DOHH2 (cell line): ENCODE measurements around the gene TFDP1.

Experiments
- H3F3A ChIP-seq: fragments of 200-600 bp; sonication (generic), shearing (Covaris generic); 2 replicates; pipeline ENCODE4 v1.6.0; 2016; ENCODE audit warnings: antibody characterized with exemption, mild to moderate bottlenecking; ENCODE audit not compliant: control insufficient read depth, insufficient read depth
- H3K27ac ChIP-seq: fragments of 200-600 bp; sonication (generic); 2 replicates; pipeline ENCODE4 v1.5.1; 2014; ENCODE audit warnings: low read depth, mild to moderate bottlenecking, low read length, moderate library complexity
- H3K27me3 ChIP-seq: fragments of 200-600 bp; sonication (generic); 2 replicates; pipeline ENCODE4 v1.6.1; 2014; ENCODE audit warnings: mild to moderate bottlenecking, low read length, mixed read lengths; ENCODE audit not compliant: control insufficient read depth
- H3K36me3 ChIP-seq: fragments of 200-600 bp; sonication (generic); 2 replicates; pipeline ENCODE4 v1.6.1; 2014; ENCODE audit warnings: mild to moderate bottlenecking, low read length, moderate library complexity, mixed read lengths; ENCODE audit not compliant: control insufficient read depth
- H3K4me1 ChIP-seq: fragments of 200-600 bp; sonication (generic); 2 replicates; pipeline ENCODE4 v1.6.1; 2014; ENCODE audit warnings: mild to moderate bottlenecking, low read length, mixed read lengths; ENCODE audit not compliant: control insufficient read depth
- H3K4me2 ChIP-seq: fragments of 200-600 bp; sonication (generic); 2 replicates; pipeline ENCODE4 v1.6.0; 2014; ENCODE audit warnings: mild to moderate bottlenecking, low read length, moderate library complexity
- H3K4me3 ChIP-seq: fragments of 200-600 bp; sonication (generic); 2 replicates; pipeline ENCODE4 v1.5.1; 2014; ENCODE audit warnings: mild to moderate bottlenecking, low read length, mixed read lengths
- H3K79me2 ChIP-seq: fragments of 200-600 bp; sonication (generic); 2 replicates; pipeline ENCODE4 v1.6.1; 2014; ENCODE audit warnings: mild to moderate bottlenecking, low read length, mixed read lengths; ENCODE audit not compliant: control insufficient read depth
- H3K9me2 ChIP-seq: fragments of 200-600 bp; sonication (generic); replicated peaks from 2 replicates; pipeline ENCODE4 v1.6.1; 2014; ENCODE audit warnings: mild to moderate bottlenecking, low read length, mixed read lengths; ENCODE audit not compliant: control insufficient read depth
- H3K9me3 ChIP-seq: fragments of 200-600 bp; sonication (generic); 2 replicates; pipeline ENCODE4 v1.6.1; 2014; ENCODE audit warnings: antibody characterized with exemption, low read length, mixed read lengths; ENCODE audit not compliant: control insufficient read depth, insufficient read depth
- H4K20me1 ChIP-seq: fragments of 200-600 bp; sonication (generic); 2 replicates; pipeline ENCODE4 v1.6.0; 2014; ENCODE audit warnings: low read depth, mild to moderate bottlenecking, antibody characterized with exemption, low read length, moderate library complexity; ENCODE audit not compliant: control insufficient read depth, insufficient read depth
- CTCF ChIP-seq: fragments of 200-600 bp; sonication (generic); IDR thresholded peaks from one replicate; pipeline ENCODE4 v1.5.1; 2014; ENCODE audit warnings: antibody characterized with exemption, mild to moderate bottlenecking, low read depth, low read length; ENCODE audit not compliant: poor library complexity, severe bottlenecking
- EZH2phosphoT487 ChIP-seq: fragments of 200-600 bp; sonication (generic); IDR thresholded peaks from 2 replicates; pipeline ENCODE4 v1.6.1; 2017; ENCODE audit warnings: borderline replicate concordance, mild to moderate bottlenecking, antibody characterized with exemption, low read length, moderate library complexity, mixed read lengths

Gene TFDP1

DNA sequence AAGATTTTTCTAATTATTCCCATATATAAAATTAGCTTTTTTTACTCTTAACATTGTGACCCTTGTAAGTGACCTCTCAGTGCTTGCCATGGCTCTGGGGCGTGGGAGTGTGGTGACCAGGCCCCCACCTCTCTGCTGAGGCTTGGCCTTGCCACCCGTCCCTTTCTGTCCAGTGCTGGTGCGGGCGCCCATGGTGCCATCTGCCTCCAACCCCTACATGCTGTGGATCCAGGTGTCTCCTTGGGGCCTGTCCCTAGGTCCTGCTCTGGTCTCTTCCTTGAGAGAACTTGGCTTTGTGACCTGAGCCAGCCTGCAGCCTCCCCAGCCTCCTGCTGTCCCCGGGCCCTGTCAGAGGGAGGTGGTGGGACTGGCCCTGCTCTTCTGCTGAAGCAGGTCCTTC lies 27.4 kb downstream of the TFDP1 start:
- Histone ChIP-seq H3K4me1 (no peaks in the 10 kb centered on the region), H3K4me2 (no peak overlapping the region), H3K27me3 (no peaks in the 10 kb centered on the region), H3K4me3 (no peak overlapping the region), H4K20me1 (peaks cover 34% of the 10 kb centered on the region), H3K79me2 (peaks cover 100% of the 10 kb centered on the region), H3K9me2 (no peaks in the 10 kb centered on the region), H3K36me3 (peaks cover 100% of the 10 kb centered on the region), H3K27ac (no peak overlapping the region), H3F3A (no peaks in the 10 kb centered on the region), H3K9me3 (no peaks in the 10 kb centered on the region)
- TF ChIP-seq EZH2phosphoT487 (no peak), CTCF (no peak)

GRCh38 chr13:113612607-113613006 lies 28.1 kb downstream of the TFDP1 start:
- Histone ChIP-seq H3K4me1 (no peaks in the 10 kb centered on the region), H3K79me2 (peaks cover 100% of the 10 kb centered on the region), H3F3A (no peaks in the 10 kb centered on the region), H3K27me3 (no peaks in the 10 kb centered on the region), H3K36me3 (peaks cover 100% of the 10 kb centered on the region), H3K9me2 (no peaks in the 10 kb centered on the region), H3K4me2 (no peak overlapping the region), H3K27ac (no peak overlapping the region), H4K20me1 (peaks cover 36% of the 10 kb centered on the region), H3K9me3 (no peaks in the 10 kb centered on the region), H3K4me3 (no peak overlapping the region)
- TF ChIP-seq CTCF (no peak), EZH2phosphoT487 (no peak)

- peaks cover 30% of the 10 kb centered on the region for H4K20me1 ChIP-seq
- peaks cover 99% of the 10 kb centered on the region for H3K36me3 ChIP-seq
- peaks cover 100% of the 10 kb centered on the region for H3K79me2 ChIP-seq
Measured at GRCh38 chr13:113613789-113614379, 29.3 kb downstream of the TFDP1 start.

More at GRCh38 chr13:113613789-113614379, 29.3 kb downstream of the TFDP1 start:
- TF ChIP-seq CTCF: no peak
- no peak for TF ChIP-seq EZH2phosphoT487
- H3K4me2 ChIP-seq: no peak overlapping the region
- no peaks in the 10 kb centered on the region for H3K9me2 ChIP-seq
- no peaks in the 10 kb centered on the region for H3K27me3 ChIP-seq
- no peak overlapping the region for H3K27ac ChIP-seq
- no peaks in the 10 kb centered on the region for H3F3A ChIP-seq
- H3K9me3 ChIP-seq: no peaks in the 10 kb centered on the region
- H3K4me3 ChIP-seq: no peak overlapping the region
- no peaks in the 10 kb centered on the region for H3K4me1 ChIP-seq
